HG02884 (cell line): ENCODE results near the gene SBDS.
A peak's percentile ranks its signal among the peaks of the same experiment; 100 is the strongest.
"Not testable (repeated sequence)": the region's sequence is repeated elsewhere in the genome, so short reads cannot be mapped to it uniquely, and the experiment has no call there.

Experiments used
- ATAC-seq: cut with Tn5 transposase; IDR thresholded peaks from one replicate; pipeline ENCODE4 v1.9.1; 2021; ENCODE audit warnings: mild to moderate bottlenecking, moderate library complexity; ENCODE audit not compliant: unreplicated experiment

SBDS gene

GRCh38 chr7:66996444-66997191 is 1.2 kb upstream of the SBDS start, which contains the start of gene TYW1:
TSS of gene TYW1 (plus strand) at chr7:66996833. CDS start at chr7:66996979, 146 bp downstream.
- peak; percentile 90 for ATAC-seq

GRCh38 chr7:66994691-66995049 is 716 bp downstream of the SBDS start:
- ATAC-seq: not testable (repeated sequence)

GRCh38 chr7:66994051-66994450 is 1.3 kb downstream of the SBDS start:
- ATAC-seq: not testable (repeated sequence)

- ATAC-seq: not testable (repeated sequence)
Measured at GRCh38 chr7:66989552-66989951, 5.8 kb downstream of the SBDS start.

- ATAC-seq: not testable (repeated sequence)
Measured at GRCh38 chr7:66980336-66980735, 15.1 kb downstream of the SBDS start.

- not testable (repeated sequence) for ATAC-seq
Measured at GRCh38 chr7:66979013-66979412, 16.4 kb downstream of the SBDS start.

- ATAC-seq: not testable (repeated sequence)
Measured at GRCh38 chr7:66978312-66978711, 17.1 kb downstream of the SBDS start.

- ATAC-seq: no peak
Measured at GRCh38 chr7:66974986-66975590, 20.3 kb downstream of the SBDS start.

GRCh38 chr7:66970310-66970709 is 25.1 kb downstream of the SBDS start:
- no peak for ATAC-seq

- ATAC-seq: not testable (repeated sequence)
Measured at GRCh38 chr7:66969001-66969400, 26.4 kb downstream of the SBDS start.

GRCh38 chr7:66967029-66967428 is 28.4 kb downstream of the SBDS start:
- no peak for ATAC-seq

- ATAC-seq: no peak
Measured at GRCh38 chr7:66964411-66964810, 31.0 kb downstream of the SBDS start.

- ATAC-seq: no peak
Measured at GRCh38 chr7:66961096-66961495, 34.3 kb downstream of the SBDS start.

- no peak for ATAC-seq
Measured at GRCh38 chr7:66960192-66960591, 35.2 kb downstream of the SBDS start.

- no peak for ATAC-seq
Measured at GRCh38 chr7:66958538-66959350, 36.6 kb downstream of the SBDS start.

GRCh38 chr7:66957595-66958290 is 37.6 kb downstream of the SBDS start:
- ATAC-seq: no peak

GRCh38 chr7:66953044-66953427 is 42.4 kb downstream of the SBDS start:
- no peak for ATAC-seq

GRCh38 chr7:66952343-66953043 is 42.9 kb downstream of the SBDS start:
- ATAC-seq: no peak

- ATAC-seq: no peak
Measured at GRCh38 chr7:66950763-66951162, 44.6 kb downstream of the SBDS start.

- ATAC-seq: no peak
Measured at GRCh38 chr7:66950311-66950710, 45.1 kb downstream of the SBDS start.
